ENCODE measurements around the gene PADI1.

GRCh38 chr1:17213148-17213781 is 8.3 kb downstream of the PADI1 start:
- TF ChIP-seq EZH2 (IDR thresholded peaks at IDR 0.05; ENCODE audit: insufficient read depth, low read length) (no peak), CTCF (IDR thresholded peaks at IDR 0.05; ENCODE audit: insufficient read depth, low read depth, low read length) (no peak)
